NK-92 (cell line): ENCODE data around the gene ZNF217.
"Not testable (repeated sequence)": the region's sequence is repeated elsewhere in the genome, so short reads cannot be mapped to it uniquely, and the experiment has no call there.

Source experiments
- DNase-seq: peaks from one replicate; lab custom pipeline; 2025; ENCODE audit not compliant: unreplicated experiment; lab: John Stamatoyannopoulos, UW

ZNF217 gene

DNA sequence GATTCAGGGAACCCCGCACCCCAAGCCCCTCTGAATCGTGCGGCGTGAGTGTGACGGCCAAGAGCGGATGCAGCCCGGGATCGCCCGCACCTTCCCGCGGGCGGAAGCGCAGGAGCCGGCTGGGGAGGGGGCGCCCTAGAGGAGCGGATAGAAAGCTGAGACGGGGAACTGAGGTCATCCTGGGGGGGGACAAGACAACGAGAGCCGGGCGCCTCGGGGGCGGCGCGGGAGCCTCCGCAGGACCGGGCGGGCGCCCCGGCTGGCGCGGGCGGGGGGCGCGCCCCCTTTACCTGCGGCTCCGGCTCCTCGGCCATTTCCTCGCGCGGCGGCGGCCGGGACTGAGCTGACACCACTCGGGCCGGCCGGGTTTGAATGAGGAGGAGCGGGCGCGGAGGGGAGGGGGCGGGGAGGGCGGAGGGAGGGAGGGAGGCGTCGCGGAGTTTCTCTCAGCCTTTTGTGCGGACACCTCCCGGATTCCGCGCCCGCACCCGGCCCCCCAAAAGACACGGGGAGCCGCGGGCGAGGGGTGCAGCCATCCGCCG, at the start of gene ZNF217:
ZNF217 (minus strand) TSS at position 374 of the 542 bp plus-strand sequence. CDS start 11,013 bp downstream, outside the sequence.
- not testable (repeated sequence) for DNase-seq

DNA sequence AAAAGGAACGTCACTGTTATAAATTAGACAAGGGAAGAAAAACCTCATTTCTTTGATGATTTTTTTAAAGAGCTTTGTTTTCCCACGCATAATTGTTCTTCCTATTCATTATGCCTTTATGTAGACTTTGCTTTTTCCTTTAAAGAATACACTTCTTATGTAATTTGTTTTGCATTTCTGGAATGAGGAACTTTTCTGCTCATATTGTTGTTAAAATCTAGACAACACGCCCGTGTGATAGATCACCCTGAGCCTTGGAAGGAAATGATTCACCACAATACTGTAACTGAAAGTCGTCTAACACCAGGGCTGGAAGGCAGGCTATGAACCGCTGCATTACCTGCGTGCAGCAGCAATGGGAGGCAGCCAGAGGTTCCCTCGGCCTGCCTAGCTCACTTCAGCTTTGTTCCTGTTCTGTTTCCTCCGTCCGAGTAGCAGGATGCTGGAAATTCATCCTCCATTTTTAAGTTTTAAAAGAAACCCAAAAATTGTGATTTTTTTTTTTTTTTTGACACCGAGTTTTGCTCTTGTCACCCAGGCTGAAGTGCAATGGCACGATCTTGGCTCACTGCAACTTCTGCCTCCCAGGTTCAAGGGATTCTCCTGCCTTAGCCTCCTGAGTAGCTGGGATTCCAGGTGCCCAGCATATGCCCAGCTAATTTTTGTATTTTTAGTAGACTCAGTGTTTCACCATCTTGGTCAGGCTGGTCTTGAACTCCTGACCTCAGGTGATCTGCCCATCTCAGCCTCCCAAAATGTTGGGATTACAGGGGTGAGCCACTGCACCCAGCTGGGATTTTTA, 49.6 kb upstream of the ZNF217 start:
- no peak for DNase-seq

DNA sequence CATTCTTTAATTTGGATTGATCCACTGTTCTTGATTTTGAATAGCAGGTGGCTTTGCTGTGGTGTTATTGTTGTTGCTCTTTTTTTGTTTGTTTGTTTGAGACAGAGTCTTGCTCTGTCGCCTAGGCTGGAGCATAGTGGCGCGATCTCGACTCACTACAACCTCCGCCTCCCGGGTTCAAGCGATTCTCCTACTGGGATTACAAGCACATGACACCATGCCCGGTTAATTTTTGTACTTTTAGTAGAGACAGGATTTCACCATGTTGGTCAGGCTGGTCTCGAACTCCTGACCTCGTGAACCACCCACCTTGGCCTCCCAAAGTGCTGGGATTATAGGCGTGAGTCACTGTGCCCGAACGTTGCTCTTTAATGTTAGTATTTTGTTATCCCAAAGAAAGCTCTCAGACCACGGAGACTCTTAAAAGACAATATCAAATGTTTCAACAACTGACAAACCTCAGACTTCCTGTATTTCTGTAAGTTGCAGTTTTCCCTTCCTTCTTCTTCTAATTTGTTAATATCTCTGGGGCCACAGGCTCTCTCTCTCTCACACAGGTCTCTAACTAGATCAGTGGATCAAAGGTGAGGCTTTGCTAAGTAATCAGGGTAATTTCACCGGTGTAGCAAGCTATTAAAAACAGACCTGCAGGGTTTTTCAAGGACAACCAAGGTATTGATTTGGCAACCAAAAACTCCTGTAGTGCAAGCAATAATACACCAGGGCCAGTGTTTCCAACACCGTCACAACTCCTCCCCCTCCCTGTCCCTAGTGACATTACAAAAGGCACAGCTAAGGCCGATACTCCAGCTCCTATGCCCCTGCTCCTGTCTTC, 48.8 kb upstream of the ZNF217 start:
- DNase-seq = no peak

DNA sequence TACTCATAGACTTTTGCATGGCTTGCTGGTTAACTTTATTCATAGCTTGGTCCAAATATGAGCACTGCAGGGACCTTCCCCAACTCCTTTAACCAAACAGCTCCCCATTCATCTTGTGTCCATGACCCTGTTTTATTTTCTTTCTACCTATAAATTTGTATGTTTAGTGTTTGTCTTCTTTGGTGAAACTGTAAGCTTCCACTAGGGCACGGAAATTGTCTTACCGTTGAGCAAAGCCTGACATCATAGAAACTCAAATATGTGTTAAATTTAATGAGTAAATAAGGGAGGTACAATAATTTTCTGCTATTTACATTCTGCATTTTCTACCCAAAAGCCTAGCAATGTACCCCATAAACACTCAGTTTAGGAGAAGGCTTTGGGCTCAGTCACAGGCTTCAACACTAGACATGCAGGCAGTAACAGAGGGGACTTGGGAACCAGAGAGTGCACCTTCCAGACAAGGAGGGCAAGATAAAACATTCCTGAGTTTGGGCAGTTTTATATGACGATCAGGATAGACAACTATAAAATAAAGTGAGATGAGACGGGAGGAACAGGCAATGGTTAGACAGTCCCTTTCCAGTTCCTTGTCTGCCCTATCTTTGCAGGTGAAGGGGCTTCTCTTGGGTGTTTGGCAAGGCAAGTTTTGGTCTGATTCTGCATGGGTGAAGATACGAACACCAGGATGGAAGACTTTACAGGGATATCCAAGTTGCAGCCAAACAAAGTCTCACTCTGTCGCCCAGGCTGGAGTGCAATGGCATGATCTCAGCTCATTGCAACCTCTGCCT, 46.2 kb upstream of the ZNF217 start:
- no peak for DNase-seq

DNA sequence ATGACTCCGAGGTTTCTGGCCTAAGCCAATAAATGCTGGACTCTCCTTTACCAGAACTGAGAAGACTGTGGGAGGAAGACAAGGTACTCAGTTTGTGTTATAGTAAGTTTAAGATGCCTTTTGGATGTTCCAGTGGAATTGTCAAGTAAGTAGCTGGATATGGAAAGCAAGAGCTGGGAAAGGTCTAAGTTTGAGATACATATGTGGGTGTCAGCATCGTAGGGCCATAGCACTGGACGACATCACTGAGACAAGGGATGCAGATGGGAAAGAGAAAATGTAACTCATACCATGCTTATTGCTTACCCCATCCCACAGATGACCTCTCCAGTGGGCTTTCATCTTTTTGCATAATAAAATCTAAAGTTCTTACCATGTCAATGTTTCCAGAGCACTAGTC, 45.5 kb upstream of the ZNF217 start:
- DNase-seq = no peak

DNA sequence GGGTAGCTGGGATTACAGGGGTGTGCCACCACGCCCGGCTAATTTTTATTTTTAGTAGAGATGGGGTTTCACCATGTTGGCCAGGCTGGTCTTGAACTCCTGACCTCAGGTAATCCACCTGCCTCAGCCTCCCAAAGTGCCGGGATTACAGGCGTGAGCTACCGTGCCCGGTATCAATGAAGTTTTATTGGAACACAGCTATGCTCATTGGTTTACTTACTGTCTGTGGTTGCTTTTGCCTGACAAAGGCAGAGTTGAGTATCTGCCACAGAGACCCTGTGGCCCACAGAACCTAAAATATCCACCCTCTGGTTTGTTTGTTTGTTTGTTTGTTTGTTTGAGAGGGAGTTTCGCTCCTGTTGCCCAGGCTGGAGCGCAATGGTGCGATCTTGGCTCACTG, 43.7 kb upstream of the ZNF217 start:
- not testable (repeated sequence) for DNase-seq

DNA sequence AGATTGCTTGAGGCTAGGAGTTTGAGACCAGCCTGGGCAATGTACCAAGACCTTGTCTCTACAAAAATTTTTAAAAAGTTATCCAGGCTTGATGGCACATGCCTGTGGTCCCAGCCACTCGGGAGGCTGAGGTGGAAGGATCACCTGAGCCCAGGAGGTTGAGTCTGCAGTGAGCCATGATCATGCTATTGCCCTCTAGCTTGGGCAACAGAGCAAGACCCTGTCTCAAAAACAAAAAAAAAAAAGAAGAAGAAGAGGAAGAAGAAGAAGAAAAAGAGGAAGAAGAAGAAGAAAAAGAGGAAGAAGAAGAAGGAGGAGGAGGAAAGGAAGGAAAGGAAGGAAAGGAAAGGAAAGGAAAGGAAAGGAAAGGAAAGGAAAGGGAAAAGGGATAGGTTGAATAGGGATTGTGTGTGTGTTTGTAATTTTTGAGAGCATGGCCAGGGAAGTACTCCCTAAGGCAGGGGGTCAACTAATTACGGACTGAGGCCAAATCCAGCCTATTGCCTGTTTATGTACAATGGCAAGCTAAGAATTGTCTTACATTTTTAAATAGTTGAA, 43.0 kb upstream of the ZNF217 start:
- DNase-seq = no peak

DNA sequence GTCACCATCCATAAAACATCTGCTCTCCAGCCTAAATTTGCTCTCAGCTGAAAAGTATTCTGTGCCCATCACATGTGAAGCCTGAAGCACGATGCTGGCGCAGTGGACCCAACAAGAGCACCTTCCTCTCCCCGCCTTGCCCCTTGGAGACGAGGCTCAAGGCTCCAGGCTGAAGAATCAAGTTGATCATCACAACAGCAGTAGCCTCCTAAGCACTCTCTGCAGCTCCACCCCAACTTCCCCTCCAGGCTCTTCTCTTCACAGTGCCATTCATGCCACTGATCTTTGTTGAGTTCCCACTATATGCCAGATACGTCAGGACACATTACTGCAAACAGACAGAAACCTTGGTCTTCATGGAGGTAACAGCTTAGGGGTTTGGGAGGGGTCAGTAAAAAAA, 41.6 kb upstream of the ZNF217 start:
- DNase-seq = no peak

DNA sequence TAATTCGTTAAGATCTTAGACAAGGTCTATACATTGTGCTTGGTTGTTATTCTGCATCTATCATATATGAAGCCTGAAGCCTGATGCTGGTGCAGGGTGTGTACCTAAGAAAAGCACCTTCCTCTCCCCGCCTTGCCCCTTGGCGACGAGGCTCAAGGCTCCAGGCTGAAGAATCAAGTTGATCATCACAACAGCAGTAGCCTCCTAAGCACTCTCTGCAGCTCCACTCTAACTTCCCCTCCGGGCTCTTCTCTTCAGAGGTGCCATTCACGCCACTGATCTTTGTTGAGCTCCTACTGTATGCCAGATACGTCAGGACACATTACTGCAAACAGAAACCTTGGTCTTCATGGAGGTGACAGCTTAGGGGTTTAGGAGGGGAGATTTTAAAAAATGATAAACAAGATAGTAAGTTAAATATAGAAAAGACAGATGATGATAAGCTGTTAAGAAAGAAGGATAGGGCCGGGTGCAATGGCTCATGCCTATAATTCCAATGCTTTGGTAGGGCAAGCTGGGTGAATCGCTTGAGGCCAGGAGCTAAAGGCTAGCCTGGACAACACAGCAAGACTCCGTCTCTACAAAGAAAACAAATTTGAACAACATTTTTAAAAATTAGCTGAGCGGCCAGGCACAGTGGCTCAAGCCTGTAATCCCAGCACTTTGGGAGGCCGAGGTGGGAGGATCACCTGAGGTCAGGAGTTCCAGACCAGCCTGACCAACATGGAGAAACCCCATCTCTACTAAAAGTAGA, 38.4 kb upstream of the ZNF217 start:
- no peak for DNase-seq

DNA sequence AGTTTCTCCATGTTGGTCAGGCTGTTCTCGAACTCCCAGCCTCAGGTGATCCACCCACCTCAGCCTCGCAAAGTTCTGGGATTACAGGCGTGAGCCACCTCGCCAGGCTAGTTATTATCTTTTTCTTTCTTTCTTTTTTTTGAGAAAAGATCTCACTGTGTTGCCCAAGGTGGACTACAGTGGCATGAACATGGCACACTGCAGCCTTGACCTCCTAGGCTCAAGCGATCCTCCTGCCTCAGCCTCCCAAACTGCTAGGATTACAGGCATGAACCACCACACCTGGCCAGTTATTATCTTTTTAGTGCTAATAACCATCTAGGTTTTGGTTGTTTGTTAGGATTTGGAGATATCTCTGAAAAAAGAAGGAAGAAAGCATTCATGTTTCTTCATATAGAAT, 35.8 kb upstream of the ZNF217 start:
- no peak for DNase-seq

DNA sequence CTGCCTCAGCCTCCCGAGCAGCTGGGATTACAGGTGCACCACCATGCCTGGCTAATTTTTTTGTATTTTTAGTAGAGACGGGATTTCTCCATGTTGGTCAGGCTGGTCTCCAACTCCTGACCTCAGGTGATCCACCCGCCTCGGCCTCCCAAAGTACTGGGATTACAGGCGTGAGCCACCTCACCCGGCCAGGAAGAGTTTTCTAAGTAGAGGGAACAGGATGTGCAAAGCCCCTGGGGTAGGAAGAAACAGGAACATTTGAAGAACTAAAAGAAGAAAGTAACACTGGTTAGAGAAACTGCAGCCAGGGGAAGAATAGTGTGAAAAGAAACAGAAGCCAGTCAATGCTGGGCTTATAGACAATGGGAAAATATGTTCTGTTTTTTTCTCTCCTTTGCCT, 35.1 kb upstream of the ZNF217 start:
- DNase-seq = not testable (repeated sequence)

DNA sequence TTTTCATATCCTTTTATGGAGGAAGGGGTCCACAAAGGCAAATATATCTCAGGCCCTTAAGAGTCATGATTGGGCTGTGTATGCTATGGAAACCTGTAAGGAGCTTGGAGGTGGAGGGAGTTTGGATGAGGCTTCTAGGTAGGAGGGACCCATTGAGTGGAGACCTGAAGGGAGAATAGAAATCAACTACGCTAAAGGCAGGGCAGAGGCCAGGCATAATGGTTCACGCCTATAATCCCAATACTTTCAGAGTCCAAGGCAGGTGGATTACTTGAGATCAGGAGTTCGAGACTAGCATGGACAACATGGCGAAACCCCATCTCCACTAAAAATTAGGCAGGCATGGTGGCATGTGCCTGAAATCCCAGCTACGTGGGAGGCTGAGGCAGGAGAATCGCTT, 34.4 kb upstream of the ZNF217 start:
- DNase-seq = no peak

DNA sequence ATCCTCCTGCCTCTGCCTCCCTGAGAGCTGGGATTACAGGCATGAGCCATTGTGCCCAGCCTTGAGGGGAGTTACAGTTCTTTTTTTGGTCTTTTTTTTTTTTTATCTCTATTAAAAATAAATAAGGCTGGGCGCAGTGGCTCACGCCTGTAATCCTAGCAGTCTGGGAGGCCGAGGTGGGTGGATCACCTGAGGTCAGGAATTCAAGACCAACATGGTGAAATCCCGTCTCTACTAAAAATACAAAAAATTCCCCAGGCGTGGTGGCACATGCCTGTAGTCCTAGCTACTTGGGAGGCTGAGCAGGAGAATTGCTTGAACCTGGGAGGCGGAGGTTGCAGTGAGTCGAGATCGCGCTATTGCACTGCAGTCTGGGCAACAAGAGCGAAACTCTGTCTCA, 33.4 kb upstream of the ZNF217 start:
- not testable (repeated sequence) for DNase-seq

DNA sequence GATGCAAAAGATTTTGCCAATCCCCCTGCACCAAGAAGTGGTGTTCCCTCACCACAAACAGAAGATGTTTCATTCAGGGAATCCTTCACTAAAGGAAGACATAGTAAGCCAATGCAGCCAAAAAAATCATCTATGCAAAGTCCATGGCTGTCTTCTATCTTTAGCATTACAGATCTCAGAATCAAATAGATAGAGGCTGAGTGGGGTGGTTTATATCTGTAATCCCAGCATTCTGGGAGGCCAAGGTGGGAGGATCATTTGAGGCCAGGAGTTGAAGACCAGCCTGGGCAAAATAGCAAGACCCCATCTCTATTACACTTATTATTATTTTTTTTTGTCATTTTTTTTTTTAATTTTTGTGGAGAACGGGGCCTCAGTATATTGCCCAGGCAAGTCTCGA, 32.9 kb upstream of the ZNF217 start:
- DNase-seq = no peak

DNA sequence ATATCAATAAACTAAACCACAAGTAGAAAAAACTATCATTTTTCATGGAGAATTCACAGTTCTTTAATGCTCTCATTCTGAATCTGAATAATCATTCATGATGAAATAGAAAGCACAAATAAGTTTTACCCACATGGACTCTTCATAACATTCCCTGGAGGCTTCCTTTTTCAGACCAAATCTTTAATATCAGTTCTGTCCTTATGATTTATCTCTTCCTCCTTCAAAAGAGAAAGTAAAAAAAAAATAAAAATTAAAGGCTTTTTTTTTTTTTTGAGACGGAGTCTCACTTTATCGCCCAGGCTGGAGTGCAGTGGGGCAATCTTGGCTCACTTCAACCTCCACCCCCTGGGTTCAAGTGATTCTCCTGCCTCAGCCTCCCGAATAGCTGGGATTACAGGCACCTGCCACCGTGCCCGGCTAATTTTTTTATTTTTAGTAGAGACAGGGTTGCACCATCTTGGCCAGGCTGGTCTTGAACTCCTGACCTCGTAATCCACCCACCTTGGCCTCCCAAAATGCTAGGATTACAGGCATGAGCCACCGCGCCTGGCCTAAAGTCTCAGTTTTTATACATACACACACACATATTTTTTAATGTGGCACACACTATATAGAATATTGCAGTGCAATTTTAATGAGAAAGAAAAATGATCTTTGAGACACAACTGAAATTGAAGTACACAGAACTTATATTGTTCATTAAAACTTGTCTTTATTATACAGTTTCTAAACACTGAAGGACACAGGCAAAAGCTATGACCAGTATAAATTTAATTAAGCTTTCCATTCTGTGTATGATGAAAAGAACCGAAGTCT, 31.9 kb upstream of the ZNF217 start:
- no peak for DNase-seq

DNA sequence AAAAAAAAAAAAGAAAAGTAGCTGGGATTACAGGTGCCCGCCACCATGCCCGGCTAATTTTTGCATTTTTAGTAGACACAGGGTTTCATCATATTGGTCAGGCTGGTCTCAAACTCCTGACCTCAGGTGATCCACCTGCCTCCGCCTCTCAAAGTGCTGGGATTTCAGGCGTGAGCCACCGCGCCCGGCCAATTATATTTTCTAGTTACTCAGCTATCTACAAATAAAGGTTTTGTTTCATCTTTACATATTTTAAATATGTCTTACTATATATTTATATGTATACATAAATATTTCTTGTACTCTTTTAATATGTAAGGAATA, 31.2 kb upstream of the ZNF217 start:
- DNase-seq = not testable (repeated sequence)

DNA sequence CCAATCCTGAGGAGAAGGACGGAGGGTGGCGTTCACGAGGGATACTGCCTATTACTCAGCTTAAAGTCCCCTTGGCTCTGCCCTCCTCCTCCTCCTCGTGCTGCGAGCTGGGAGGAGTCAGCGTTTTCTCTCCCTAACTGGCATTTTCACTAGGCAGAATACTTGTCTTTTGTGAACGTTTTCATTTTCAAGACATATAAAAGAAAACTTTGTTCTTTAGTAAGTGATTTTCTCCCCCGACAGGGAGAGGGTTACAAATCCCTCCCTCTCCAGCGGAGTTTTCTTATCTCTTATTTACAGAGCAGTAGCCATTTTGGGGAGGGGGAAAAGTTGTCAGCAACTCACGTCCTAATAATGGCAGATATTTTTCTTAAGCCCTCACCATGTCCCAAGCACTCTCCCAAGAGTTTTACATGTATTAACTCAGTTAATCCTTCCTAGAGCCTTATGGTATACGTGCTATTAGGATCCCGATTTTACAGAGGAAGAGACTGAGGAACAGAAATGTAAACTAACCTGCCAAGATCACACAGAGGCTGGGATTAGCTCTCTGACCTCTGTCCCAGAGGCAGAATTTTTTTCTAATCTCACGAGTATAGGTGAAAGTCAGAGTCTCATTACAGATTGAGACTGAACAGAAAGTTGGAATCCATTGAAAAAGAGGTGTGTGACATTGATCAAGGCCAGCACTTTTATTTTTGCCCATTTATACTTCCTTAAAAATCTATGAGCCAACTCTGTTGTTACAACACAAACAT, 30.0 kb upstream of the ZNF217 start:
- DNase-seq = no peak

DNA sequence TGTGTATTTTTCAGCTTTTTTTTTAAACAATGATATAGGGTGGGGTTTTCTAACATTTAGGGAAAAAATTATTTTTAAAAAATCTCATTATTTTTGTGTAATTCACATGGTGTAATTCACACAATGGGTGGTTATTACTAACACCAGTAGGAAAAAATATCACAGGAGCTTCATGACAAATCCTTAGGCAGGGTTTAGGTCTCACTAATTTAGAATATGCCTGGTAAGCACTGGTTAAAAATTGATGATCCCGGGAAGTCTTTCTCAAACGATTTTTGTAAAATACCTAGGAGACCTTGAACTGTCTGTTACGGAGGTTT, 29.5 kb upstream of the ZNF217 start:
- no peak for DNase-seq
